ENCODE measurements around the gene CKM.

DNA sequence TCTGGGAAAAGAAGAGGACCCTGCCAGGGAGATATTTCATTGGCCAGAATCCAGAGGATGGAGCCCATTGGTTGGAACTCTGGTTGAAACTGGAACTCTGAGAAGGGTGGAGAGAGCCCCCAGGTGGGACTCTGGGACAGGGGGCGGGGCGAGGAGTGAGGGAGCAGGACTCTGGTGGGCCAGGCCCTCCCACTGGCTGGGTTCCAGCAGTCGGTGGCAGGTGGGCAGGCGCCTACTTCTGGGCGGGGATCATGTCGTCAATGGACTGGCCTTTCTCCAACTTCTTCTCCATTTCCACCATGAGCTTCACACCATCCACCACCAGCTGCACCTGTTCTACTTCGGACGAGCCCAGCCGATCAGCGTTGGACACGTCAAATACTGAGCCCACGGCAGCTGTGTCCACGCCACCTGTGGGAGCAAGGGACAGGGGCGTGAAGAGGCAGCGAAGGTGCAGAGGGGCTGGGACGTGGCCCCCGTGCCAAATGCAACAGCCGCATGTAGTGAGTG lies 16.1 kb downstream of the CKM start:
- TF ChIP-seq, protein P1, sequence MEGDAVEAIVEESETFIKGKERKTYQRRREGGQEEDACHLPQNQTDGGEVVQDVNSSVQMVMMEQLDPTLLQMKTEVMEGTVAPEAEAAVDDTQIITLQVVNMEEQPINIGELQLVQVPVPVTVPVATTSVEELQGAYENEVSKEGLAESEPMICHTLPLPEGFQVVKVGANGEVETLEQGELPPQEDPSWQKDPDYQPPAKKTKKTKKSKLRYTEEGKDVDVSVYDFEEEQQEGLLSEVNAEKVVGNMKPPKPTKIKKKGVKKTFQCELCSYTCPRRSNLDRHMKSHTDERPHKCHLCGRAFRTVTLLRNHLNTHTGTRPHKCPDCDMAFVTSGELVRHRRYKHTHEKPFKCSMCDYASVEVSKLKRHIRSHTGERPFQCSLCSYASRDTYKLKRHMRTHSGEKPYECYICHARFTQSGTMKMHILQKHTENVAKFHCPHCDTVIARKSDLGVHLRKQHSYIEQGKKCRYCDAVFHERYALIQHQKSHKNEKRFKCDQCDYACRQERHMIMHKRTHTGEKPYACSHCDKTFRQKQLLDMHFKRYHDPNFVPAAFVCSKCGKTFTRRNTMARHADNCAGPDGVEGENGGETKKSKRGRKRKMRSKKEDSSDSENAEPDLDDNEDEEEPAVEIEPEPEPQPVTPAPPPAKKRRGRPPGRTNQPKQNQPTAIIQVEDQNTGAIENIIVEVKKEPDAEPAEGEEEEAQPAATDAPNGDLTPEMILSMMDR (IDR thresholded peaks at IDR 0.05): no peak
- no peak for TF ChIP-seq POLR2A (IDR thresholded peaks at IDR 0.05)
- no peak for TF ChIP-seq POLR2AphosphoS5 (IDR thresholded peaks at IDR 0.05)
